Measurements from ENCODE around the gene GNAQ.
"Not testable (repeated sequence)": the region's sequence is repeated elsewhere in the genome, so short reads cannot be mapped to it uniquely, and the experiment has no call there.

GNAQ gene

DNA sequence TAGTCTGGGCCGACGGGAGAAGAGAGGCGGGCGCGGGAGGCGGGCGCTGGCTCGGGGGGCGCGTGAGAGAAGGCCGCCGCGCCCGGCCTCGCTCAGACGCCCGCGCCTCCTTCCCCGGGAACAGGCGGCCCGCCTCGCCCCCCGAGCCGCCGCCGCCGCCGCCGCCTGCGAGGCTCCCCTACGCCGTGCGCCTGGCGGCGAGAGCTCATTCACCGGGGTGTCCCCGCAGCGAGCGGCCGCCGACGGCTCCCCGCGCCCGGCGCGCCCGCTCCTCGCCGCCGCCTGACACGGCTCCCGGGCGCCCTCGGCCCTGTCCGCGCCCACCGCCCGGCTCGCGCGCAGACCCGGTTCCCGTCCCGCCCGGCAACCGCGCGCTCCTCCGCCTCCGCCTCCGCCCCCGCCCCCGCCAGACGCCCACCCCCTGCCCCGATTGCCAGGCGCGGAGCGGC, at the start of gene GNAQ:
Gene GNAQ, minus strand, starts transcription at position 368 of the 449 bp plus-strand sequence. CDS start 576 bp downstream, outside the sequence.
- no peak for DNase-seq (ENCODE audit: low read depth in 2 of 2)

DNA sequence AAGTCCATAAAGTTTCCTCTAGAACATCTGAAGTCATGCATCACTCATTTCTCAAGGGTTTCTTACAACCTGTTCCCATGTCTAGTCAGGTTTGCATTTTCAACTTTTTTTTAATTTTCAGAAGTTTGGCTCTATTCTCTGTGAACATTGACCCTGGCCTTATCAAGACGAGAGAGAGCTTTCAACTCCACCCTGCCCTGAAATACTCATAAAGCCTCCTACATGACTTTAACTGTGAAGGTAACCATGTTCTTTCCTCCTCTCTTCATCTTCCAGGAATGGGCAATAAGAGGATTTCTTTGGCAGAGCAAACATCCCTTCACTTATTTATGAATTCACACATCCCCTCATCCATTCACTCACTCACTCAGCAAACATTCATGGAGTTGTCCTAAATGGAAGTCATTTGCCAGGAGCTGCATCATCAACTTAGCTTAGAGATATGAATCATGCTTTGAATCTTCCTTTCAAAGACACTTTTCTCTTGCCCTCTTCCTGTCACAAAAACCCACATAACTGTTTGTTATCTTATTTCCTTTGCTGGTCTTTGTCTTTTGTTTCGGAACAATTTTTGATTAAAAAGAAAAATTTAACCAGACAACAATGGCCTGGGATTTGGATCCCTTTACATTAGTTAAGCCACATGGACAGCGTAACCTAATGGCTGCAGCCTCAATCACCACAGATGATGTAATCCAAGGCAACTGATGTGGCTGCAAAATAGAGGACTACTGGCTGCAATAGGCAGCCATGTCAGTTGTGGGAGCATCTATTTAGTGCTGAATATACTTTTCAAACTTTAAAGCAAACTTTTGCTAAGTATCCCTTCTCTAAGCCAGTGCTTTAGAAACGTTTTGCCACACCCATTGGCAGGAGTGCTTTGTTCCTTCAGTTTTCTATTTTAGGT, 43.0 kb upstream of the GNAQ start:
- no peak for DNase-seq (ENCODE audit: low read depth in 2 of 2)

DNA sequence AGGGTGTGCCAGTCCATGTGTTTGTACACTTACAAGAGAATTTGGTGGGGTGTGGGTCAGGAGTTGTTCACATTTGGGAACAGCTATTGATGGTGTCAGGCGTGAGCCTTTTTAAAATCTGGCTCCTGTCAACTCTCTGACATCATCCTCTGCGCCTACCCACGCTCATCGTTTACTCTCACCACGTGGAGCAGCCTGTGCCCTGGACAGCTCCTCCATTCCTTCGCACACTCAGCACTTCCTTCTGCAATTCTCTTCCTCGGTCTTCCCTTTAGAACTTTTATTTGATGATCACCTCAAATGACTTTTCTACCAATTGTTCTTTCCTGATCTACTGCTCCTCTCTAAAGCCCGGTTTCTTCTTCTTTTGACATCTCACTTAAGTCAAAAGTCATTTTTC, 42.1 kb upstream of the GNAQ start:
- no peak for DNase-seq (ENCODE audit: low read depth in 2 of 2)

DNA sequence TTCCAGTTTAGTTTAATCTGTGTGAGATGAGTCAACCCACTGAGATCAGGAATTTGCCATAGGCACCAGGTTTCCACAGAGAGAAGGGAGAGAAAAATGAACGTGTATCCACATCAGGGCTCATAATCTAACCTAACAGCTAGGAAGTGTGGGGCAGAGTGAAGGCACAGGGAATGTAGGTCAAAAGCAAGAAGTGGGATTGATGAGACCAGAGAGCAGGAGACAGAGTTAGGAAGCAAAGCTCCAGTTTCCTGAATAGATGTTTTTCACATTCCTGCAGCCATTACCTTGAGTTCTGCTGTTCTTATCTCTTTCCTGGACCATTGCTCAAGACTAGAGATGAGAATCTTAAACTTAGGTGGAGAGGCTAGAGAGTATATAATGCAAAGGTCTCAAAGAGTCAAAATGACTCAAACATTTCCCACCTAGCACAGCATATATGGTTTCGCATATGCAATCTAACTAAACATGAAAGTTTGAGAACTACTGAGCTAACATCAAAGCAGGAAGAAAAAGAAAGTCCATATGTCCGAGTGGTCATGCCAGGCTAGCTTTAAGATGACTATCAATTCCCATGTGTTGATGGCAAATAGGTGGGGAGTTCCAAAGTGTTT, 41.1 kb upstream of the GNAQ start:
- DNase-seq (ENCODE audit: low read depth in 2 of 2), result no peak

DNA sequence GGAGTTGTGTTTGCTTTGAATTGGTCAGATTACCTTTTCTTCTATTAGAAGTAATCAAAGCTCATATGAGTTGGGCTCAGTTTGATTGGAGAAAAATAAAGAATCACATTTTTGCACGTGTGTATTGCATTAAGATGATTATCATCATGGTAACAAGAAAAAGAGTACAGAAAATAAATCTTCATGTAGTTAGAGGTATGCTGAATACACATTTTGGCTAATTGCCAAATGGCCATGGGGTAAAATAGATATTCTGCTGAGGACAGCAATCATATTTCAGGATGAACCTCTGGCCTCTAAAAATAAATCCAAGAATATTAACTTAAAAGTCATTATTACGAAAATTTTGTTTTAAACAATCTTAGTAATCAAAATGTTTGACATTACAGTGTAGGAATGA, 38.9 kb upstream of the GNAQ start:
- DNase-seq (ENCODE audit: low read depth in 2 of 2), result no peak

DNA sequence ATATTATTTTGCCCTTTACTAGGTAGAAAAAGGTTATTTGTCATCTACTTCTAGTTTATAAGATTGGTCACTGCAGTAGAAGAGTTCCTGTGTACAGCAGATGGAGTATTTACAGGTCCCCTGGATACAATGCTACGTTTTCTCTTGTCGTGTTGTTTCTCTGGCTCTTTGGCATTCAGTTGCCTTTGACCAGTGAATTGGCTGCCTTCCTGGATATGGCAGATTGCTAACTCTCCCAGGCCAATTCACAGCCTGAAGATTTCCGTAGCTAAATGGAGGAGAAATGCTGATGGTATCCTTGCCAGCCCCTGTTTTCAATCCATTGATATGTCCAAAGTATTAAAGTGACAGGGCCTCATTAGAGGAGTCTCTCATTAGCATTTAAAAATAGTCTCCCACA, 32.5 kb upstream of the GNAQ start:
- no peak for DNase-seq (ENCODE audit: low read depth in 2 of 2)

DNA sequence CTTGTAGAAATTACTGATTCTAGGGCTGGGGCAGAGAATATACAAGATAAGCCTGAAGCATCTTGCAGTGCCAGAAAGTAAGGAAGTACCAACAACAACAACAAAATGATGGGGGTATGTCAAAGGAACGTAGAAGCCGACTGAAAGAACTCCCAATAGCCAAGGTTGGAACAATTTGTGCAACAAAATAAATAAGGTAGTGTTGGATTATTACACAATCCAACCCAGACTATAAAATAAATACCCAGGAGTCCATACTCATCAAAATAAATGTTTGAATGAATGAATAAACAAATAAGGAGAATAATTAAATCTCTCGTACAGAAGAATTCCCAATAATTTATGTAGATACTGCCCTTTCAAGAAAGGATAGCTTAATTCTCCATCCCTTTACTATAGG, 31.1 kb upstream of the GNAQ start:
- DNase-seq (ENCODE audit: low read depth in 2 of 2), result no peak

DNA sequence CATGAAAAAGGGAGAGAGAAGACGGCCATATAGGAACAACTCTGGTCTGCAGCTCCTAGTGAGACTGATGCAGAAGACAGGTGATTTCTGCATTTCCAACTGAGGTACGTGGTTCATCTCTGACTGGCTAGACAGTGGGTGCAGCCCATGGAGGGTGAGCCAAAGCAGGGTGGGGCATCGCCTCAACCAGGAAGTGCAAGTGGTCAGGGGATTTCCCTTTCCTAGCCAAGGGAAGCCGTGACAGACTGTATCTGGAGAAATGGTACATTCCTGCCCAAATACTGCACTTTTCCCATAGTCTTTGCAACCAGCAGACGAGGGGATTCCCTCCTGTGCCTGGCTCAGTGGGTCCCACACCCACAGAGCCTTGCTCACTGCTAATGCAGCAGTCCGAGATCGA, 22.6 kb upstream of the GNAQ start:
- not testable (repeated sequence) for DNase-seq (ENCODE audit: low read depth in 2 of 2)

DNA sequence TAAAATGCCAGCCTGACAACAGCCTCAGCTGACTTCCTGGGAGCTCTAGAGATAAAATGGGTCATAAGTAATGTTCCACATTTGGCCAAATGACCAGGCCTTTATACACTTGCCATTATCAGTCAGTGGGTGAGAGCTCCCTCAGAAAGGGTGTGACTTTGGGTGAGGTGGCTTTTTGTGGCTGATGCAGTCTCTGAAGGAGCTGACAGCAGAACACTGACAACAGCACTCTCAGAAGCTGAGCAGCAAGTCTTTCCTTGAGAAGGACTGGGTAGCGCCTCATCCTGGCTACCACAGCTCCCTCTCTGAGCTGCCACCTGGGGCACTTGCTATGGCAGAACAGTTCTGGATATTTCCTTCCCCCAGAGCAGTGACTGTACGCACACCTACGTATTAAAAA, 22.0 kb upstream of the GNAQ start:
- no peak for DNase-seq (ENCODE audit: low read depth in 2 of 2)

DNA sequence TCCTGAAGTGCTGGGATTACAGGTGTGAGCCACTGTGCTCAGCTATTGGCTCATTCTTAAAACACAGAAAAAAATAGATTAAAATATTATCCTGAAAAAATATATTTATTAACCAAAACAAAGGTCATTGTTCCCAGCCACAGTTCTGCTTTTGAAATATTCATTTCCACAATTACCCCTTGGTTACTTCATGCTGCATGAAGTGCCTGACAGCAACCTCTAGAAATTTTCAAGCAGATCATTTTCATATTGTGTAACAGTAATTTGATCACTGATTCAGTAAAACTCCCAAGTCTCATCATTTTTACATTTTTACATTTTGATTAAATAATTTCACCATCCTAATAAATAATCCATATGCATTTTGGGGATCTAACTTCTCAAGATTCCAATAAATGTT, 18.8 kb upstream of the GNAQ start:
- no peak for DNase-seq (ENCODE audit: low read depth in 2 of 2)

DNA sequence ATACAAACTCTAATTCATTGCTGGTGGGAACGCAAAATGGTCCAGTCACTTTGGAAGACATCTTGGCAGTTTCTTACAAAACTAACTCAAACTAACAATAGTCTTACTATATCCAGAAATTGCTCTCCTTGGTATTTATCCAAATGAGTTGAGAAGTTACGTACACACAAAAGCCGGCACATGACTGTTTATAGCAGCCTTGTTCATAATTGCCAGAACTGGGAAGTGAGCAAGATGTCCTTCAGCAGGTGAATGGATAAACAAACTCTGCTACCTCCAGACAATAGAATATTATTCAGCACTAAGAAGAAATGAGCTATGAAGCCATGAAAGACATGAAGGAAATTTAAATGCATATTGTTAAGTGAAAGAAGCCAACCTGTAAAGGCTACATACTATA, 17.9 kb upstream of the GNAQ start:
- no peak for DNase-seq (ENCODE audit: low read depth in 2 of 2)

DNA sequence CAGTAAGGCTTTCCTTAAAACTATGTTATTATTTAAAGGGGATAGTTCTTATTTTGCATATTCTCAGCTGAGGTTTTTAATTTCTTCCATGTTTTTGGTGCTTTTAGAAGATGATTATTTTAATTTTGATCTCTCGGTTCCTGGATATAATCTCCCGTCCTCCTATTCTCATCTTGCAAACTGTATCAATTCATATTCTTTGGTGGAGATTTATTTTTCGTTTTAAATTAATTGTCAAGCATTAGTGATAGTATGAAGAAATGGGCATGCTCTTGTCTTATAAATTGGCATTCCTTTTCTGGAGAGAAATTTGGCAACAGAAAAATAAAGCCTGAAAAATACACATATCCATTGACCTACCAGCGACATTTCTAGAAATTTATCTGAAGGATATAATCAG, 15.5 kb upstream of the GNAQ start:
- DNase-seq (ENCODE audit: low read depth in 2 of 2), result no peak

DNA sequence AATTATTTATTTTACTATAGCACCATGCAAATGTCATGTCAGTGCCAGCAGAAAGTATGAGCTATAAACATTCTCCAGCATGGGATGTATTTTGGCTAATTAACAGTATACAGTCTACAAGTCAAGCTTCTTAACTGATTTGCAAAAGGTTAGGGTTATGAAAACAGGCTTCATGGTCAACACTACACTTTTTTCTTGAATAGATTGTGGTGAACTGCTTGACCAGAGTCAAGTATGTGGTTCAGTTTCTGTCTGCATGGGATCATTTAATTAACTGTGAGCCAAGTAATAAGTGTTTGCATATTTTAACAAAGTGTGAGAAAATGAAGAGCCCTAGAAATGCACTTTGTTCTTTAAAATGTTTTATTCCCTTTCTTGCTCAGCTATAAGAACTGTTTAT, 14.5 kb upstream of the GNAQ start:
- no peak for DNase-seq (ENCODE audit: low read depth in 2 of 2)

DNA sequence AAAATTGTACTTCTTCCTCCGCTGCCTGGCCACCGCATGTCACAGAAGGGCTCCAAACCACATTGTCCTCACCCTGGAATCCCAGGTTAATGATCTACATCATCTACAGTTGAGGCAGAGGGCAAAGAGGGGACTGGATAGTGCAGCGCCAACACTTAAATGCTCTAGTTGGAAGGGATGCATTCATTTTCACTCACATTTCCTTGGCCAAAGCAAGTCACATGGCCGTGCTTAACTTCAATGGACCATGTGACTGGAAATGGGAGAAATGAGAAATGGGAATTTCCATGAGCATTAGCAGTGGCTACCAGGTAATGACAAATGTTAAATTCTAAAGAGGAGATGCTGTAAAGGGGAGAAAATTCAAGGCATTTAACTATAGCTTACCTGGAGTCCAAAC, 13.3 kb upstream of the GNAQ start:
- DNase-seq (ENCODE audit: low read depth in 2 of 2), result no peak

DNA sequence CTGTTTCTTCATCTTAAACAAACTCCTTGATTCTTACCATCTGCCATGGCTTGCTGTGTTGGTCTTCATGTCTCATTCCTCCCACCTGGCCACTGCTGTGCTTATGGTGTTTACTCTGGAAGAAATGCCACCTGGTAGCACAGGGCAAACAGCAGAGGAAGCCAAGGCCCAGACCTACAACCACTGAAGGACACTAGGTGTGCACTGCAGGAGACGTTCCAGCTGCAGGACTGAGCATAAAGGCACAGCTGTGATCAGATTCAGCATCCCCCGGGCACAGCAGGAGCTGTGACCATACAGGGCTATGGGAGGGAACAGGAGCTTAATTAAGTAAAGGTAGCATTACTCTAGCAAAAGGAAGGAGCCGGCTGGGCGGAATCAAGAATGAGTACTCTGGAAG, 12.6 kb upstream of the GNAQ start:
- DNase-seq (ENCODE audit: low read depth in 2 of 2), result no peak

DNA sequence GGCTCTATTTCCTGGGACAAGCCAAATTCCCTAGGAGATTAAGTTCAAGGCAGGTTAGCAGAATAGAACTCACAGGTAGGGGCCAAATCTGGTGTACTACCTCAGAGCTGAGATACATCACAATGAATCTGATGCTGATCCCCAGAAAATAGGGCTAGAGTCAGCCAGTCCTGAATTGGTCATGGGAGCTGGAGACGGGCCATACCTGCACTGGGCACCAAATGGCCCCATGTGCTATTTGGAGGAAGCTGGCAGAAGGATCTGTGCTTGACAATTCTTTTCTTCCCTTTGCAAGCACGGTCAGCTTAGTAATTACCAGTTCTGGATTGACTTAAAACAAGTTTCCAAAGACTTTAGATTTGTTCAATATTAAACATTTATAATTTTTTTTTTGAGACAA, 10.4 kb upstream of the GNAQ start:
- no peak for DNase-seq (ENCODE audit: low read depth in 2 of 2)

DNA sequence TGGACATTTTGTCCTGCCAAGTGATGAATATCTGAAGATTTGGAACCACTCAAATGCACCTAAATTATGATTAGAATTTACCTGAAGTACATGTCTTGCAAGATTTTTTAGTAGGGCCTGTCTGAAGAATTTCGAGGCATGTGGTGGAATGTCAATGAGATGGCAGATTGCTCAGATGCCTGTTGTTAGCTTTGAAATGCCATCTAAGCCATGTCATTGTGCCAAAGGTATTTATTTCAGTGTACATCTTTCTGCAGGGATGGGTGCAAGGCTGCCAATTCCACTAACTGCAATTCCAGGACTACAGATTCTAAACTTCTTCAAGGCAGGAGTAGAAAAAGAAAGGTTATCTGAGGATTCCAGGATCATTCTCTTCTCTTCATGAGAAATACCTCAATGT, 9.1 kb upstream of the GNAQ start:
- no peak for DNase-seq (ENCODE audit: low read depth in 2 of 2)

DNA sequence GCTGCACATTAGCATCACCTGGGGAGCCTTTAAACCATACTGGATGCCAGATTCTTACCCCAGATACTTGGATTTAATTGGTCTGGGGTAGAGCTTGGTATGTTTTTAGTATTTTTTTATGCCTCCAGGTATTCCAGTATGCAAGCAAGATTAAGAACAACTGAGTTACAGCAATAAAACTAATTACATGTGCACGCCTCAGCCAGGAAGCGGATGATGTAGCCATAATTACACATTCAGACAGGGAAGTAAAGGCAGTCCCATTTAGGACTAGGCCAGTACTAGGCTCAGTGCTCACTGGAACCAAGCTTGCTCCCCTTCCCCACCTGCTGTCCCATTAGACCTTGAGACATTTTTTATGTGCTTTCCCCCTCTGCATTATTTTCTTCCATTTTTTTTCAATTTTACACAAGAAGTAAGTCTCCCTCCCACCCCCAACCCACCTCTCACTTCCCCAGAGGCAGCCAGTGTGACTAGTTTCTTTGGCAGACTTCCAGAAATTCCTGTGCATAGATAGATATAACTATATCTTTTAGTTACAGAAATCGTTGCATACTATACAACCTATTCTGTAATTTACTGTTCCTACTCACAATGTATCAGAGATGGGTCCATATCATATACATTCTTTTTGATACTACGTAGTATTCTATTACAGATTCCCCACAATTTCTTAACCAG, 7.1 kb upstream of the GNAQ start:
- DNase-seq (ENCODE audit: low read depth in 2 of 2), result no peak

DNA sequence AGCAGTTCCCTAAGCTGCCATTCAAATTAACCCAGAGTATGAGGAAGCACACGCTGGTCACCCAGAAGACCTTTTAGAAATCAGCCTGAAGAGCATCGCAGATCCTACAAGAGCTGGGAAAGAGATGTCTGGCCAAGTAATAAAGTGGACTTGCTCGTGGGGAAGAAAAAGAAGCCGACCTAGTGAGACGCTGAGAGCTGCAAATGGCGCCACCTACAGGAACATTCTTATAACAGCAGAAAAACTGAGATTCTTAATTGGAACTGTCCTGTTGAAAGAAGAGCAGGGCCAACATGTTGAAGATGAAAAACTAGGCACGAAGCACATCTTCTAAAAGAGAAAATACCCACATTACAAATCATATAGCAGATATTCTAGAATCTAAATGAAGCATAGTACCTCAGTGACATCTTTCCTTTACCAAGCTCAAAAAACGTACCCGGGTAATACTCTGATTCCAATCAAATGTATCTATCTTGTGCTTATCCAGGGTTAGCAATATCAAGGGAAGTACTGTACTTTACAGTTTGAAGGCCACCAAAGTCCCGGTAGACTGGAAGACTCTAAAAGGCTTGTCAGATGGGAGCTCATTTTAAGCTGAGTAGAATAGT, 3.9 kb upstream of the GNAQ start:
- DNase-seq (ENCODE audit: low read depth in 2 of 2), result peak in 1 of 2 donors; percentile 11

DNA sequence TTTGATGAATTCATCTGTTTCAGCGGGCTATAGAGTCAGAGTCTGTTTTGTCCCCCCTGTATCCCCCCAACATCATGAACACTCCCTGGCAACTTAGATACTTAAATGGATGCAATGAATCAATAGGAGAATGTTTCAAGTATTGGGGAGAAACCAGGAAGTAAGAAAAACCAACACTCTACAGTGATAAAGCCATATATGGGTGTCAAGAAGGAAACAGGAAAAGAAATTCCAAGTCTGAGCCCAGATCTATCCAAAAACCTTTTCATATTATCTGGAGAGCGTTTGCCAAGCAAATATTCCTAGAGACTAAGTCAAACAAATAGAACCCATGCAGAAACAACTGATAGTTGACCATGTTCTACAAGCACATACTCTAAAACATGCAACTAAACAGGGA, 2.3 kb upstream of the GNAQ start:
- no peak for DNase-seq (ENCODE audit: low read depth in 2 of 2)

DNA sequence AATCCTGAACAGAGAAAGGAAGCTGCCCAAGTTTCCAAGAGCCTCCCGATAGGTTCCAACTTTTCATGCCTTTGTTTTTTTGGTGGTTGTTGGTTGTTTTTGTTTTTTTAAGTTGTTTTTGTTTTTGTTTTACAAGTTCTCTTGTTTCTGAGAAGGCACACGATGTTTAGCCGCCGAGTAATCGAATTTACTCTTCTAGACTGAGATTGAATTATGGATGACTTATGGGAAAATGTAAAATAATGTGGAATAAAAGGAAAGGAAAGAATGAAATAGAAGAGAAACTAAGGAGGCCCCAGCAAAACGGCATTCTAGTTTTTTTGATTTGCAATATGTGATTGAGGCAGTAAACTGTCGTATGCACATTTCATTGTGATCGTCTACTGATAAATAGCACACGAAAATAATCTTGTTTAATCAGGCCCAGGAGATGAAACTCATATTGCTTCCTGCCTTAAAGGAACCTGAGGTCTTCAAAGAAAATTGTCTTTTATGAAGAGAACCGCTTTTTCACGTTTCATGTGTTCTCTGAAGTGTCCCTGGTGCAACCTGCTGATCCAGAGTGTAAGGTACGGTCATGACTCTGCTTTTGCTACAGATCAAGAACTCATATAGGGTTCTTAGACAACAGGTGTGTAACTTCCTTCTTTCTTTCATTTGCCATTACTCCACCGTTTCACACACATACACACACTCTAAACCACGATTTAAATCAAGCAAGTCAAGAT, 1.3 kb upstream of the GNAQ start:
- no peak for DNase-seq (ENCODE audit: low read depth in 2 of 2)
